DMS114 treated with DMSO at 0.1 percent for 48 hours (cell line): ENCODE results near the gene APOBR.
"Not testable (repeated sequence)": the region's sequence is repeated elsewhere in the genome, so short reads cannot be mapped to it uniquely, and the experiment has no call there.

ENCODE experiments used
- DNase-seq: peaks from one replicate; lab custom pipeline; 2025; ENCODE audit not compliant: unreplicated experiment; lab: John Stamatoyannopoulos, UW

Gene APOBR, protein sequence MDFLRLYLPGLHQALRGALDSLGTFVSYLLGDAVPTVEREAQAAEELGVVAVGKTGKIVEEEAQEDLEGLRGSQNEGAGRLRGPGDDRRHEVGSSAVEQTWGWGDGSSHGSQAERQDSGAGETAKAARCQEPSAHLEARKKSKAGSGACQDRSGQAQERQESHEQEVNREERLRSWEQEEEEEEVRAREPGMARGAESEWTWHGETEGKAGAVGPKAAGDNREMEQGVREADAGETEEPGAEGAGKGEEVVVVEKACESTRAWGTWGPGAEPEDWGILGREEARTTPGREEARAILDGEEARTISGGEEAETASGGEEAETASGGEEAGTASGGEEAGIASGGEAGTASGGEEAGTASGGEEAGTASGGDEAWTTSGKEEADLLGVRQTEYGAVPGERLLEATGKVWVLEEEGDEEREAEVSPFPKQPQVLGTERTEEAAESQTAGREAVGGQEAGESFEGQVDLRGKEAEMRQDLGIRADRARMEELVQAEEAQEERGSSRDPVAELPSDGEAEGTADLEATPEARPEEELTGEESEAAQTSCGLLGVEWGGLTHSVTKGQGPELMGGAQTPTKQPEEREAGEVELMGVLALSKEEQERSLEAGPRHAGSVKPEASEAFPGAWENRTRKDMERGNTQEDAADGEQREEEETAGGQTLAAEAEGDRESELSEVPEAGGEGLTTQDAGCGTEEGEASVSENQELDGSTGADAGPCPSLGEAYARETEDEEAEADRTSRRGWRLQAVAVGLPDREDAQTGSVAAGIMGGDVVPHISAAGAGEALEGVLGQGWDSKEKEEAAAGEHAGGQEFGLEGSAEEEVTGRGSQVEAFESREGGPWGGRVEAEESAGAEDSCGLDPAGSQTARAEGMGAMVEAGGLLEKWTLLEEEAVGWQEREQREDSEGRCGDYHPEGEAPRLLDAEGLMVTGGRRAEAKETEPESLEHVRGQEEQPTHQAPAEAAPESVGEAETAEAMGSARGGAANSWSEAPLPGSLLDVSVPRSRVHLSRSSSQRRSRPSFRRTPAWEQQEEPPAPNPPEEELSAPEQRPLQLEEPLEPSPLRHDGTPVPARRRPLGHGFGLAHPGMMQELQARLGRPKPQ

GRCh38 chr16:28494121-28494851 is at the start of gene APOBR:
APOBR (plus strand) TSS chr16:28494643; CDS start chr16:28494682, 39 bp downstream.
- no peak for DNase-seq

DNA sequence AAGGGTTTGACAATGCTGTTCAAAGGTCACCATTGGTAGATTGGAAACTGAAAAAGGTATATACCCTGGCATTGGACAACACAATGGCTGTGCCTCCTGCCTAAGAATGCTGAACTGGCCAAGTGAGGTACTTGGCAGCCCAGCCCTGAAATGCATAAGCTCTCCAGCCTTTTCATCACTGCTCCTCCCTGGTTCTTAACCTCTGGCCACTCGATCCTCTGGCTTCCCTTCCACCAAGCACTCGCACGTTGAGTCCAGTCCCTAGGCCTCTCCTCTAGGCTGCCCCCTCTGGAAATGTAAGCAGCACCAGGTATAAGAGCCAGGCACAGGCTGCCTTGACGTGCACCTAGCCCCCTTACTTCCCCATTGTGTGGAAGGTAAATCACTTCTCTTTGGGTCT is 48.1 kb upstream of the APOBR start:
- not testable (repeated sequence) for DNase-seq

GRCh38 chr16:28447081-28447480 is 47.4 kb upstream of the APOBR start:
- not testable (repeated sequence) for DNase-seq

- no peak for DNase-seq
These were observed 20.7 kb upstream of the APOBR start for GRCh38 chr16:28473714-28474265.

GRCh38 chr16:28475221-28475620 is 19.2 kb upstream of the APOBR start:
- no peak for DNase-seq

GRCh38 chr16:28477311-28477920 is 17.0 kb upstream of the APOBR start:
- no peak for DNase-seq

DNA sequence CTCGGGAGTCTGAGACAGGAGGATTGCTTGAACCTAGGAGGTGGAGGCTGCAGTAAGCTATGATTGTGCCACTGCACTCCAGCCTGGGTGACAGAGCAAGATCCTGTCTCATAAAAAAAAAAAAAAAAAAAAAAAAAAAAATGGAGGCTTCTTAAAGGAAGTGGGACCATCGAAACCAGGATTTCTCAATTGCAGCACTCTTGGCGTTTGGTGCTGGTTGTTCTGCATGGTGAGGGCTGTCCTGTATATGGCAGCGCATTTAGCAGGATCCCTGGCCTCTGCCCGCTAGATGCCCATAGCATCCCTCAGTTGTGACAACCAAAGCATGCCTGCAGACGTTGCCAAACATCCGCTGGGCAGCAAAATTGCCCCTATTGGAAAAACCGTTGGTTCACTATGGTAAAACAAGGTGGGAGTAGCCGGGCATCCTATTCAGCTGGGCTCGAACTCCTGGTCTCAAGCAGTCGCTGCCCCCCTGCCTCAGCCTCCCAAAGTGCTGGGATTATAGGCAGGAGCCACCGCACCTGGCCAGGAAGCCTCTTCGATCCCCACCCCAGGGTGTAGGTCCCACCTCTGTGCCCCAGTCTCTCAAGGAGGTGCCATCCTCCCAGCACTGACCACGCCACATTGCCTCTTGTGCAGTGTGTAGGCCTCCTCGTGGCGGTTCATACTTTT is 15.8 kb upstream of the APOBR start:
- DNase-seq, result no peak

DNA sequence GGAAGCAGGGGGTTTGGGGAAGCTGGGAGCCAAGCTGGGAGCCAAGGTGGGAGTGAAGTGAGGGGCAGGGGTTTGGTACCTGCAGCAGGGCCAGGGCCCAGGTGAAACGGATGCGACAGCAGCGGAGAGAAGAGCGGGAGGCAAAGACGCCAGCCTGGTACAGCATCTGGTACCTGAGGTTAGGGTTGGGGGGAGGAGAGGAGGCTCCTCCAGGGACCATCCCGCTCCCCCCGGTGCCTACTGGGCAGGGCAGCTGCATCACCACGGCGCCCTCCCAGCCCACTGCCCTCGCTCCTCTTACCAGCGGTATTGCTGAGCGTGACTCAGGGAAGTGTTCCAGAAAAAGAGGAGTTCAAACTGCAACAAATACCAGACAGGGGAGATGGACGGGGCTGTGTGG is 12.4 kb upstream of the APOBR start:
- DNase-seq, result no peak

- not testable (repeated sequence) for DNase-seq
These were observed 11.1 kb upstream of the APOBR start for GRCh38 chr16:28483361-28483760.

DNA sequence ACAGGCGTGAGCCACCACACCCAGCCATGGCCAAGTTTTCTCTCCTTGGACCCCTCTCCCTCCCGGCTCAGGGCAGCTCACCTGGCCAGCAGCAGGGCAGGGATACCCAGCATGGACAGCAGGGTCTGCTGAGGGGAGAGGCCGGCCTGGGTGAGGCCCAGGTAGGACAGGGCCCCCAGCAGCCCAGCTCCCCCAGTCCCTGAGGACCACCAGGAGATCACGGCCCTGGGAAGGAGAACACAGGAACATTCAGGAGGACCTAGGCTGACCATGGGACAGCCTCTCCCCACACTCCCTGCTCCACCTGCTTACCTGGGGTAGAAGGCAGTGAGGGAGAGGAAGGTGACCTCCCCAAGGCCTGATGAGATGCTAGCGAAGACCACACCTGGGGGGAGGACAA is 8.2 kb upstream of the APOBR start:
- no peak for DNase-seq

GRCh38 chr16:28491230-28491969 is 3.0 kb upstream of the APOBR start:
- DNase-seq, result peak; percentile 31

GRCh38 chr16:28491970-28492474 is 2.4 kb upstream of the APOBR start, which contains the start of gene CLN3:
CLN3 (minus strand) TSS chr16:28492074; CDS start chr16:28491759, 315 bp downstream.
- peak; percentile 90 for DNase-seq

GRCh38 chr16:28492511-28492910 is 1.9 kb upstream of the APOBR start:
- no peak for DNase-seq

DNA sequence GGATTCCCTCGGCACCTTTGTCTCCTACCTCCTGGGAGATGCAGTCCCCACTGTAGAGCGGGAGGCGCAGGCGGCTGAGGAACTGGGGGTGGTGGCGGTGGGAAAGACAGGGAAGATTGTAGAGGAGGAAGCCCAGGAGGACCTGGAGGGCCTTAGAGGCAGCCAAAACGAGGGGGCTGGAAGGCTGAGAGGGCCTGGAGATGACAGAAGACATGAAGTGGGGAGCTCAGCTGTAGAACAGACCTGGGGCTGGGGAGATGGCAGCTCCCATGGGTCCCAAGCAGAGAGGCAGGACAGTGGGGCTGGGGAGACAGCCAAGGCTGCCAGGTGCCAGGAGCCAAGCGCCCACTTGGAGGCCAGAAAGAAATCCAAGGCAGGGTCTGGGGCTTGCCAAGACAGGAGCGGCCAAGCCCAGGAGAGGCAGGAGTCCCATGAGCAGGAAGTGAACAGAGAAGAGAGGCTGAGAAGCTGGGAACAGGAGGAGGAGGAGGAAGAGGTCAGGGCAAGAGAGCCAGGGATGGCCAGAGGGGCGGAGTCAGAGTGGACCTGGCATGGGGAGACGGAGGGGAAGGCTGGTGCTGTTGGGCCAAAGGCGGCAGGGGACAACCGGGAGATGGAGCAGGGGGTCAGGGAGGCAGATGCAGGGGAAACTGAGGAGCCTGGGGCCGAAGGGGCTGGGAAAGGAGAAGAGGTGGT is 803 bp downstream of the APOBR start:
- no peak for DNase-seq

GRCh38 chr16:28495795-28496749 is 1.6 kb downstream of the APOBR start:
- no peak for DNase-seq

DNA sequence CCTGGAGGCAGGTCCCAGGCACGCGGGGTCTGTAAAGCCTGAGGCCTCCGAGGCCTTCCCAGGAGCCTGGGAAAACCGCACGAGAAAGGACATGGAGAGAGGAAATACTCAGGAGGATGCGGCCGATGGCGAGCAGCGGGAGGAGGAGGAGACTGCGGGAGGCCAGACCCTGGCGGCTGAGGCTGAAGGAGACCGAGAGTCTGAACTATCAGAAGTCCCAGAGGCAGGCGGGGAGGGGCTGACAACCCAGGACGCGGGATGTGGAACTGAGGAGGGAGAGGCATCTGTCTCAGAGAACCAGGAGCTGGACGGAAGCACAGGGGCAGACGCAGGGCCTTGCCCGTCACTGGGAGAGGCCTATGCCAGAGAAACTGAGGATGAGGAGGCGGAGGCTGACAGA is 2.4 kb downstream of the APOBR start:
- no peak for DNase-seq

GRCh38 chr16:28497386-28497785 is 2.9 kb downstream of the APOBR start:
- DNase-seq, result no peak
